Measurements from ENCODE around the gene WSB2.
"Not testable (repeated sequence)": the region's sequence is repeated elsewhere in the genome, so short reads cannot be mapped to it uniquely, and the experiment has no call there.

Gene WSB2

GRCh38 chr12:118061011-118061872 is at the start of gene WSB2:
Gene WSB2 (minus strand): TSS chr12:118061179. CDS start chr12:118061048, 131 bp downstream.
- peak; percentile 69 for DNase-seq (ENCODE audit: low spot score)

- DNase-seq (ENCODE audit: low spot score), result no peak
These were observed 48.1 kb upstream of the WSB2 start for GRCh38 chr12:118109088-118109487.

DNA sequence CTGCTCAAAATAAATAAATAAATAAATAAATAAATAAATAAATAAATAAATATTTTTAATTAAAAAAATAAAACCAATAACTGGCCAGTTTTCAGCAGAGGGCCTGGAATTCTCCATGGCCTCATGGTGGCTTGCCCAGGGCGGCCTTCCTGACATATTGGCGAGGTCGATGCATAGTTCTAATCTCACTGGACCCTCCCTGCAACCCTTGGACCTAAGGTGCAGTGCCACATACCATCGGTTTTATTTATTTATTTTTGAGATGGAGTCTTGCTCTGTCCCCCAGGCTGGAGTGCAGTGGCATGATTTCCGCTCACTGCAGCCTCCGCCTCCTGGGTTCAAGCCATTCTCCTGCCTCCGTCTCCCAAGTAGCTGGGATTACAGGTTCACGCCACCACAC is 46.7 kb upstream of the WSB2 start:
- no peak for DNase-seq (ENCODE audit: low spot score)

GRCh38 chr12:118107011-118107410 is 46.0 kb upstream of the WSB2 start:
- no peak for DNase-seq (ENCODE audit: low spot score)

DNA sequence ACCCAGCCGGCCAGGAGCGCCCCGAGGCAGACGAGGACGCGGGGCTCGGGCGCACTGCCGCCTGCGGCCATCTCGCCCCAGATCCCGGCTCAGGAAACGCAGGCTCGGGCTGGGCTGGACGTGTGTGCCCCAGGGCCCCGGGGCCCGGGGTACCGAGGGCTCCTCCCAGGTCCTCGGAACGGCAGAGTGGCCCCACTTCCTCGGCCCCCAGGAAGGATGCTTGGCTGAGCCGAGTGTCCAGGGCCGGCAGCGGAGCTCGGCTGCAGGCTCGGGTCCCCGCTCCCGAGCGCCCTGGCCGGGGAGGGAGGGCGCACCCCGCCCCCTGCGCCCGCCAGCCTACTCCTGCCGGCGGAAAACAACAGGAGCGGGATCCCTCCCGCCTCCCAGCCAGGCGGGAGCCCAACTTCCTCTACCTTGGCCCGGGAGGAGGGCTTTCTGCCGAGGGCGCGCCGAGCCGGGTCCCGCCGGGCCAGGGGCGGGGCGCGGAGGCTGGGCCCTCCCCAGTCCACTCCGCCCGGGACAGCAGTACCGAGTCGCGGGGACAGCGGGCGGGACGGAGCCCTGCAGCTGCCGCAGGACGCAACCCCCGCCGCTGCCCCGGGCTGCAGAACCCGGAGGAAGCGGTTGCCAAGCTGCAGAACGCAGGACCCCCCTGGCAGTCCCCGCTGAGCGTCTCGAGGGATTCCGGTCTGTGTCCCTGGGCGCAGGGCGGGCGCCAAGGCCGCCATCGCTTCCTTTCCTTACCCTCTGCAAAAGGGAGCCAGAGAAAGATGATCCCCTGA is 42.8 kb upstream of the WSB2 start, which contains the start of gene VSIG10:
VSIG10 (minus strand) TSS at position 411 of the 782 bp plus-strand sequence; CDS start at position 71, 340 bp downstream.
- DNase-seq (ENCODE audit: low spot score), result peak; percentile 41

- DNase-seq (ENCODE audit: low spot score), result no peak
These were observed 42.2 kb upstream of the WSB2 start for GRCh38 chr12:118103201-118103600.

DNA sequence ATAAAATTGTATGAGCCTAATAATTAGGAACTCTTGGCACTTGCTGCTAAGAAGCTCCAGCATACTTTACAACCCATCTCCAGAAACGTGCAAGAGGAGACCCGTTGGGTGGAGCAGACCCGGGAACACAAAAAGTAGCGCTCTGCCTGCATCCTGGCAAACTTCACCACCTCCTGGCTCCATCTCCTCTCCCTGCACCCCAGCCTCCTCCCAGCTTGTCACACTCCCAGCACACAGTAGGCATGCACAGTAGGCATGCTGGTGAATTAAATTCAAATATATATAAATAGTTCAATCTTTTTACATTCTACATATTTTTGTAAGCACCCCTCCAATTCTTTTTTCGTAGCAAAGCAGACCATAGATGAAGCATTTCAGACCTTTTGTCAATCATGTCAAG is 41.6 kb upstream of the WSB2 start:
- no peak for DNase-seq (ENCODE audit: low spot score)

DNA sequence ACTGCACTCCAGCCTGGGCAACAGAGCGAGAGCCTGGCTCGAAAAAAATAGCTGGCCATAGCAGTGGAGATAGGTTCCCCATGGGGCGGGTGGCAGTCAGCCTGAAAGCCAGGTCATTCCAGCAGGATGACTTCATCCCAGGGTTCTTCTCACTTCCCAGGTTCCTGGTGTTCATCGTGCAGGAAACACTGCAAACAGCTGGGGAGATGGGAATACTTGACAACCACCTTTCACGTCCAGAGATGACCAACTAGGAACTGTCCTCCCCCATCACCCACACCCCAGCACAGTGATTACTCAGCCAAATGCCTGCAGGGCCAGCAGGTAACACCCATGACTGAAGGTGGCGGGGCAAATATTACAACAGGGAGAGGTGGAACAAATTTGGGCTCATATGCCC is 41.1 kb upstream of the WSB2 start:
- DNase-seq (ENCODE audit: low spot score), result no peak

DNA sequence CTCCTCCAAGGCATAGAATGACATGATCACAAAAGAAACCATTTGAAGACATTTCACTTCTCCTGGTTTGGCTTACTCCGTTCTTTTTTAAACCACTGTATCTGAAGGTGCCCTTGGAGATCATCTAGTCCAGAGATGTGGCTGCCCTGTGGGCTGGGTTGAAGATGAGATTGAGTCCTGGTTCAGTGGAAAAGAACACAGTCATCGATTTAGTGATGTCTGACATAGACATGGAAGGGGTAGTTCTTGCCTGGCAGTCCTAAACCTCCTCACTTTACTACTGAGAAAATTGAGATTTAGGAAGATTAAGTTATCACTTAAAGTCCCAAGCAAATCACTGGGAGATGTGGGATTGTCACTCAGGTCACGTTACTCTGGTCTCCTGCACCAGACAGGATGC is 40.1 kb upstream of the WSB2 start:
- DNase-seq (ENCODE audit: low spot score), result no peak

DNA sequence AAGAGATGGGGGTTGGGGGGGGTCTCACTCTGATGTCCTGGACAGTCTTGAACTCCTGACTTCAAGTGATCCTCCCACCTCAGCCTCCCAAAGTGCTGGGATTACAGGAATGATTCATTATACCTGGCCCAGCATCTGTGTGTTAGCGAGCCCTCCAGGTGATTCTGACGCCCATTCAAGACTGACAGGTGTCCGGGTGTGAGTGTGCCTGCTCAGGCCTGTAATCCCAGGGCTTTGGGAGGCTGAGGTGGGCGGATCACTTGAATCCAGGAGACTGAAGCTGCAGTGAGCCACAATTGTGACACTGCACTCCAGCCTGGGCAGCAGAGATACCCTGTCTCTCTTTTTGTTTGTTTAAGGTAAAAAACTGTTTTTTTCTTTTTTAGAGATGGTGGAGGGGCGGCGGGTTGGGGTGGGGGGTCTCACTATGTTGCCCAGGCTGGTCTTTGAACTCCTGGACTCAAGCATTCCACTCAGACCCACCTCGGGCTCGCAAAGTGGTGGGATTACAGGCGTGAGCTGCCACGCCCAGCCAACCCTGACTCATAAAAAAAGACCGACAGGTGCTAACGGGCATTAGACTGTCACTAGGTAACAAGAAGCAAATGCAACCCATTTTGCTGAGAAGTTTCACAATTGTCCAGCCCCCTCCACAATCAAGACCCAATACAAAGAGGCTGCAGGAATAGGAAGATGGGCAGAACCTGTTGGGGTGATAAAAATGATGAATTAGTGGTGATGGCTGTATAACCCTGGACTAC is 38.1 kb upstream of the WSB2 start:
- no peak for DNase-seq (ENCODE audit: low spot score)

- no peak for DNase-seq (ENCODE audit: low spot score)
These were observed 37.4 kb upstream of the WSB2 start for GRCh38 chr12:118098401-118098800.

GRCh38 chr12:118094039-118094438 is 33.1 kb upstream of the WSB2 start:
- DNase-seq (ENCODE audit: low spot score), result no peak

DNA sequence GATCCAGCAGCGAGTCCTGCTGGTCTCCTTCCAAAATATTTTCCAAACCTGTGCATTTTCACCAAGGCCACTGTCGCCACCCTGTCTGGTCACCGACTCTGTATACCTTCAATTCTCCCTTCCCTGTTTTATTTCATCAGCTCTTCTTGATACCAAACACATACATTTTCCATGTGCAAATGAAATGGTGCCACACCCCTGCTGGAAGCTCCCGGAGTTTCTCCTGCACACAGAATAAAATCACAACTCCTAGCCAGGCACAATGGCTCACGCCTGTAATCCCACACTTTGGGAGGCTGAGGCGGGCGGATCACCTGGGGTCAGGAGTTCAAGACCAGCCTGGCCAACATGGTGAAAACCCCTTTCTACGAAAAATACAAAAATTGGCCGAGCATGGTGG is 28.8 kb upstream of the WSB2 start:
- no peak for DNase-seq (ENCODE audit: low spot score)

DNA sequence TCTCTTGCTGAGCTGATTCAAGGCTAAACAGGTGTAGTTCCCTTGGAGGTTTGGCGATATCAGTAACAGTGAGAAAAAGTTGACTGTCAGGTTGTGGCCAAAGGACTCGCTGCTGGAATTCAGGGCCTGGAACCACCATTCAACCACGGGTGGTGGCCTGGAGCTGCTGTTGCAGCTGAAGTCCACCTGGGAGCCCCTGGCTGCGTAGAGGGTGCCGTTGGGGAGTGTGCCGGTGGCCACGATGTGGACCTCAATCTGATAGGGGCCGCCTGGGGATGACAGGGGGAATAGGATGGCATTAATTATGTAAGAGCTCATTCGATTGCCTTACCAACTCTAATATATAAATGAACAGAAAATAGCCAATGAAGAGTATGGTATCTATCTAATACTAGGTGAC is 21.2 kb upstream of the WSB2 start:
- no peak for DNase-seq (ENCODE audit: low spot score)

DNA sequence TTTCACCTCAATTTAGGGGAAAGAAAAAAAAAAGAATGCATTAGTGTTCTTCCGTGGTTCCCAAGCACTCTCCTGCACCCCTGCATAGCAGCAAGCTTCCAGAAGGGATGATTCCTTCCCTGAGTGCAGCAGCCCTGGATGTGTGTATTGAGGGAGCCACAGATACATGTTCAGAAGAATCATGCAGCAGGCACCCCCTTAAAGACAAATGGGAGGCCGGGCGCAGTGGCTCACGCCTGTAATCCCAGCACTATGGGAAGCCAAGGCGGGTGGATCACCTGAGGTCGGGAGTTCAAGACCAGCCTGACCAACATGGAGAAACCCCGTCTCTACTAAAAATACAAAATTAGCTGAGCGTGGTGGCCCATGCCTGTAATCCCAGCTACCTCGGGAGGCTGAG is 20.5 kb upstream of the WSB2 start:
- not testable (repeated sequence) for DNase-seq (ENCODE audit: low spot score)

- no peak for DNase-seq (ENCODE audit: low spot score)
These were observed 12.8 kb upstream of the WSB2 start for GRCh38 chr12:118073768-118074167.

DNA sequence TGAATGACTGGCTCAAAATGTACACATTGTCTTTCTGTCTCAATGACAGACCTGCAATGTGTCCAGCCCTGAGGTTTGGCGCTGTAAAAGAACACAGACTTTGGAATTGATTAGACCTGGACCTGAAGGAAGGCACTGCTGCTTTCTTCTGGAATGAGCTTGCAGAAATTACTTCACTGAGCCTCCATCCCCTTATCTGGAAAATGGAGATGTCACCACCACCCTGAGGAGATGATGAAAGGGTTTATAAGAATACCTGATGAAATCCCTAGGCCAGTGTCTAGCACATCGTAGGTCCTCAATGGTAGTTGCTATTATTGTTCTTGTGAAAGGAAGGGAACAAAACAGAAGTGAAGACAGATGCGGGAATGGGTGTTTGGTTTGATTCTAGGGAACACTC is 9.7 kb upstream of the WSB2 start:
- no peak for DNase-seq (ENCODE audit: low spot score)

GRCh38 chr12:118068445-118068844 is 7.5 kb upstream of the WSB2 start:
- DNase-seq (ENCODE audit: low spot score), result no peak

DNA sequence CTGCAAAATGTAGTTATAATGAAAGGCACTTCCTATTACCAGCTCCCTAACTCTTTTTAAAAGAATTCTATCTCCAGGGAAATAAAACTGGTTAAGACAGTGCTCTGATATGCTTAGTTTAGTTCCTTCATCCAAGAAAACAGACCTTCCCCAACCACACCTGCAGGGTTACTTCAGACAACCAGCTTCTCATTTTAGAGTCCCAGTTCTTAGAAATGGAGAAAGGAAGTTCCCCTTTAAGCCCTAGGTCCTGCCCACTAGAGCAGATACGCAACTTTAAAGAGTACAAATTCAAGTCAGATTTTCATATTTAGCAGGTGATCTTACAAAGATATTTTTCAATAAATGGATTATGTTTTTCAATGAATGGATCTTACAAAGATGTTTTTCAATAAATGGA is 4.4 kb upstream of the WSB2 start:
- no peak for DNase-seq (ENCODE audit: low spot score)

DNA sequence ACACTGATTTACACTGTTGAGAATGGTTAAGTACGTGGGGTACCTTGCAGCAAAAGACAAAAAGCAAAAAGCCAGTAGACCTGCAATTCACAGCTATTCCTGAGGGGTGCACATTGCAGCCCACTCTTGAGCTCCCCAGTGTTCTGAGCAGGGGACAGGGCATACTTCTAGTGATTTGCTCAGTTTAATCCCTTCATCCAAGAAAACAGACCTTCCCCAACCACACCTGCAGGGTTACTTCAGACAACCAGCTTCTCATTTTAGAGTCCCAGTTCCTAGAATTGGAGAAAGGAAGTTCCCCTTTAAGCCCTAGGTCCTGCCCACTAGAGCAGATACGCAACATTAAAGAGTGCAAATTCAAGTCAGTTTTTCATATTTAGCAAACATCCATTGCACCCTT is 3.6 kb upstream of the WSB2 start:
- no peak for DNase-seq (ENCODE audit: low spot score)

- no peak for DNase-seq (ENCODE audit: low spot score)
These were observed 2.8 kb upstream of the WSB2 start for GRCh38 chr12:118063576-118064391.
